Measurements from ENCODE around the gene ILF2.

GRCh38 chr1:153640861-153641260 lies 29.9 kb downstream of the ILF2 start:
- TF ChIP-seq CTCF (IDR thresholded peaks at IDR 0.05), result no peak
- no peak for TF ChIP-seq POLR2A (IDR thresholded peaks at IDR 0.05)
